Hematopoietic multipotent progenitor cell treated with erythropoietin and hydrocortisone succinate and interleukin-3 and kit ligand, for 15 days (in vitro differentiated cells): ENCODE results near the gene FAM200A.
"Not testable (repeated sequence)": the region's sequence is repeated elsewhere in the genome, so short reads cannot be mapped to it uniquely, and the experiment has no call there.

ENCODE experiments used
- DNase-seq: peaks from one replicate; pipeline ENCODE4 v3.0.0-alpha.2; 2015; ENCODE audit warnings: low spot score

Gene FAM200A

GRCh38 chr7:99551767-99552463, at the start of gene FAM200A:
TSS of gene FAM200A (minus strand) at chr7:99552114. CDS start at chr7:99548407, 3,707 bp downstream.
- DNase-seq: peak; percentile 84

- no peak for DNase-seq
Measured at GRCh38 chr7:99599836-99600235, 47.9 kb upstream of the FAM200A start.

GRCh38 chr7:99597762-99598501, 46.0 kb upstream of the FAM200A start, which contains the start of gene TMEM225B:
TSS of gene TMEM225B (plus strand) at chr7:99598267. CDS start at chr7:99604389, 6,122 bp downstream.
- DNase-seq: no peak

- no peak for DNase-seq
Measured at GRCh38 chr7:99596408-99596955, 44.6 kb upstream of the FAM200A start.

- no peak for DNase-seq
Measured at GRCh38 chr7:99594948-99595745, 43.2 kb upstream of the FAM200A start.

GRCh38 chr7:99588868-99589267, 37.0 kb upstream of the FAM200A start:
- DNase-seq: no peak

- DNase-seq: not testable (repeated sequence)
Measured at GRCh38 chr7:99580778-99581332, 28.9 kb upstream of the FAM200A start.

- DNase-seq: peak; percentile 15
Measured at GRCh38 chr7:99579956-99580777, 28.3 kb upstream of the FAM200A start.

- DNase-seq: no peak
Measured at GRCh38 chr7:99579281-99579955, 27.5 kb upstream of the FAM200A start.

- no peak for DNase-seq
Measured at GRCh38 chr7:99576251-99576650, 24.3 kb upstream of the FAM200A start.

- no peak for DNase-seq
Measured at GRCh38 chr7:99573257-99573656, 21.3 kb upstream of the FAM200A start.

- DNase-seq: no peak
Measured at GRCh38 chr7:99571768-99572167, 19.9 kb upstream of the FAM200A start.

GRCh38 chr7:99568770-99569169, 16.9 kb upstream of the FAM200A start:
- not testable (repeated sequence) for DNase-seq

- no peak for DNase-seq
Measured at GRCh38 chr7:99563650-99564049, 11.7 kb upstream of the FAM200A start.

GRCh38 chr7:99562832-99563231, 10.9 kb upstream of the FAM200A start:
- peak; percentile 71 for DNase-seq

- DNase-seq: no peak
Measured at GRCh38 chr7:99562114-99562784, 10.3 kb upstream of the FAM200A start.

- DNase-seq: no peak
Measured at GRCh38 chr7:99561737-99562051, 9.8 kb upstream of the FAM200A start.

GRCh38 chr7:99560834-99561736, 9.2 kb upstream of the FAM200A start:
- DNase-seq: no peak
